Hematopoietic multipotent progenitor cell treated with erythropoietin and hydrocortisone succinate and interleukin-3 and kit ligand, for 8 days (in vitro differentiated cells): ENCODE data around the gene CCT3.
"Not testable (repeated sequence)": the region's sequence is repeated elsewhere in the genome, so short reads cannot be mapped to it uniquely, and the experiment has no call there.

Source experiments
- DNase-seq: peaks from one replicate; pipeline ENCODE4 v3.0.0-alpha.2; 2015

Gene CCT3

GRCh38 chr1:156368157-156368658 is 30.1 kb upstream of the CCT3 start:
- DNase-seq, result no peak

GRCh38 chr1:156367383-156368156 is 29.5 kb upstream of the CCT3 start:
- DNase-seq, result no peak

GRCh38 chr1:156366378-156367166 is 28.5 kb upstream of the CCT3 start:
- no peak for DNase-seq

GRCh38 chr1:156365754-156366153 is 27.7 kb upstream of the CCT3 start:
- no peak for DNase-seq

GRCh38 chr1:156360534-156360933 is 22.4 kb upstream of the CCT3 start:
- DNase-seq, result no peak

- no peak for DNase-seq
Measured at GRCh38 chr1:156359973-156360372, 21.9 kb upstream of the CCT3 start.

GRCh38 chr1:156359249-156359648 is 21.2 kb upstream of the CCT3 start:
- DNase-seq, result no peak

GRCh38 chr1:156358641-156359040 is 20.5 kb upstream of the CCT3 start:
- DNase-seq, result no peak

- DNase-seq, result no peak
Measured at GRCh38 chr1:156357977-156358376, 19.9 kb upstream of the CCT3 start.

- peak; percentile 32 for DNase-seq
Measured at GRCh38 chr1:156356875-156357534, 18.9 kb upstream of the CCT3 start.

- DNase-seq, result no peak
Measured at GRCh38 chr1:156356262-156356874, 18.3 kb upstream of the CCT3 start.

GRCh38 chr1:156352481-156352880 is 14.4 kb upstream of the CCT3 start:
- not testable (repeated sequence) for DNase-seq

GRCh38 chr1:156347331-156347730 is 9.2 kb upstream of the CCT3 start:
- no peak for DNase-seq

- DNase-seq, result no peak
Measured at GRCh38 chr1:156346636-156347035, 8.5 kb upstream of the CCT3 start.

GRCh38 chr1:156346035-156346434 is 7.9 kb upstream of the CCT3 start:
- not testable (repeated sequence) for DNase-seq

GRCh38 chr1:156344409-156344808 is 6.3 kb upstream of the CCT3 start:
- no peak for DNase-seq

- no peak for DNase-seq
Measured at GRCh38 chr1:156342166-156342955, 4.3 kb upstream of the CCT3 start.

- DNase-seq, result no peak
Measured at GRCh38 chr1:156337888-156338179, 258 bp downstream of the CCT3 start.

GRCh38 chr1:156337052-156337887 is 822 bp downstream of the CCT3 start:
- DNase-seq, result no peak

GRCh38 chr1:156336242-156336641 is 1.9 kb downstream of the CCT3 start:
- DNase-seq, result peak; percentile 70

- not testable (repeated sequence) for DNase-seq
Measured at GRCh38 chr1:156323179-156323578, 14.9 kb downstream of the CCT3 start.
